SH-SY5Y (cell line): ENCODE data around the gene GSC.

Source experiments
- GATA2 ChIP-seq: IDR thresholded peaks from 2 replicates; pipeline ENCODE4 v1.6.1; 2011; ENCODE audit warnings: mild to moderate bottlenecking, low read depth, low read length
- GATA3 ChIP-seq: IDR thresholded peaks from 2 replicates; pipeline ENCODE4 v1.6.1; 2011; ENCODE audit warnings: low read depth, mild to moderate bottlenecking, low read length, moderate library complexity

- no peak for TF ChIP-seq GATA3
- TF ChIP-seq GATA2: no peak
Measured at GRCh38 chr14:94752591-94753436, 17.1 kb downstream of the GSC start.
